ENCODE data around the gene CCDC57.
A peak's percentile ranks its signal among the peaks of the same experiment; 100 is the strongest.
"Not testable (repeated sequence)": the region's sequence is repeated elsewhere in the genome, so short reads cannot be mapped to it uniquely, and the experiment has no call there.

CCDC57 gene

GRCh38 chr17:82200743-82201497 is 11.7 kb downstream of the CCDC57 start:
- DNase-seq: peak; percentile 10

- DNase-seq: no peak
Observed at GRCh38 chr17:82200135-82200534, 12.5 kb downstream of the CCDC57 start.

DNA sequence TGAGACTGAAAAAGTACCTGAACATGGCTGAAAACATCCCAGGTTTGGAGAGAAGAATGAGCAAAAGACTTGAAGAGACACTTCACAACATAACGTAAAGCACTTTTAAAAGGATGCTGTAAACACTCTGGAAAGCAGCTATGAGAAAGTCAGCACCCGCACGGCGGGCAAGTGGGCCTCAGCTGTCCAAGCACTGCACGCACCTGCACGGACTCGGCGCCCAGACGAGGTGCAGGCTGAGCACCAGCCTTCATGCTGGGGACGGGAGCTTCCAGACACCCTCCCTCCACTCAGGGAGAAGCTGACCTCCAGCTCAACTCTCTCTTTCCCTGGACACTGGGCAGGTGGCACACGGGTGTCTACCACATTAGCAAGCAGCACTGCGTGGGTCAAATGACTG is 13.1 kb downstream of the CCDC57 start:
- no peak for DNase-seq

GRCh38 chr17:82198092-82198491 is 14.6 kb downstream of the CCDC57 start:
- DNase-seq: no peak

DNA sequence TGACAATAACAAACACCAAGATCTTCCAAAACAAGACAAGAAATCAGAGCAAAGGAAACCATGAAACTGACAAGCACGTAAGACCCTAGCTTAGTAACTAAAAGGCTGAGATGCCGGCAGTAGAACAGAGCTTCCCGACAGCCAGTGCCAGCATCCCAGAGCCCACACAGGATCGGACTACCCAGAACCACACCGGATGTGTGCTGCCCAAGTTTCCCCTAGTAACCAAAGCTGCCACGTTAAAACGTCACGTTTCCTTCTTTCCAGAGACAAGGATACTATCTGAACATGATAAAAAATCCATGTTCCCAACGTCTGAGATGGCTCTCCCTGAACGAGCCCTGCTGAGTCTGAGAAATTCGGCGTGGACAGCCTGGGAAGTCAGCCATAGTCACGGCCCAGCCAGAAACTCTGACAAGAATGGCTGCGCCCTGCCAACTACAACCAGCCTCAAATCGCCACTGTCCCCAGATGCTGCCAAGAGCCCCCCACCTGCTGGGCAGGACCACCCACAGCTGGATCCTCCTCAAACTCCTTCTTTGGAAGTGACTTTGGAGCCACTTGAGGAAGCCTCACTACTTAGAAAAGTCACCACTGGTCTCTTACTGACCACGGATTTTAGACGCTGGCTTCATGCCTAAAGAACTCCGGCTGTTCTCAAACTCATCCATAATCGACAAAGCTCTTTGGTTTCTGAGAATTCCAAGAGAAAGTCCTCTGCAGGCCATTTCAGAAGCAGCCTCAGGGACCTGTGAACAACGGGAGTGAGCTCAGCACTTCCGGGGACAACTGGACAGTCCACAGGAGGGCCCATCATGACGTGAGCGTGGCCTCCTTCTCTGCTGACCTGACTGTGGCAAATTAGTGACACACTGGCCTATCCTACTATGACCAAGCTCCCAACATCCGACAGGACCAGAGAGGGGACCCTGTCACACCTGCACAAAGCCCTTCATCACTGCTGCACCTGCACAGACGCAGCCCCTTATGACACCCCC is 16.7 kb downstream of the CCDC57 start:
- no peak for DNase-seq

DNA sequence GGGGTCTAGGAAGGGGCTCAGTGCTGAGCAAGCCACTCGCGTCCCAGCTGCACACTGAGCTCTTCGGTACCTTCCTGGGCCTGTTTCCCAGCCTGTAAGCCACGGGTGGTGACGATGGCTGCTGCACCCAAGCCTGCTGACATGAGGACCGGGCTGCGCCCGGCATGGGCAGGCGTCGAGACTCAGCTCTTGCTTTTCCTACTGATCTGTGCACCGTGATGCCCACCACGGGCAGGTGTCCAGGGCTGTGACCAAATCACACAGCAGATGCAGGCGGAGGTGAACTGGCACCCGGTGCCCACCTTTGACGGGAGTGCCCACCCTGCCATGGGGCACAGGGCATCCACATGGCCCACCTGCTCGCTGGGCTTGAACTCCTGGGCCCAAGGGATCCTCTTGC is 17.9 kb downstream of the CCDC57 start:
- no peak for DNase-seq

GRCh38 chr17:82193520-82194220 is 19.0 kb downstream of the CCDC57 start:
- DNase-seq: no peak

DNA sequence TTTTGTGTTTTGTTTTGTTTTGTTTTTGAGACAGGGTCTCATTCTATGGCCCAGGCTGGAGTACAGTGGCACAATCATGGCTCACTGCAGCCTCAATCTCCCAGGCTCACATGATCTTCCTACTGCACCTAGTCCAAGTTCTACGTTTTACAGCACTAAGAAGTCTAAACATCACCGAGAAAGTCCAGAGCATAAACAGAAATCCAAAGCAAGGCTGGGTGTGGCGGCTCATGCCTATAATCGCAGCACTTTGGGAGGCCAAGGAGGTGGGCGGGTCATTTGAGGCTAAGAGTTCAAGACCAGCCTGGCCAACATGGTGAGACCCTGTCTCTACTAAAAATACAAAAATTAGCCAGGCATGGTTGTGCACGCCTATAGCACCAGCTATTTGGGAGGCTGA is 19.6 kb downstream of the CCDC57 start:
- not testable (repeated sequence) for DNase-seq

GRCh38 chr17:82188001-82188961 is 24.4 kb downstream of the CCDC57 start:
- peak; percentile 6 for DNase-seq

GRCh38 chr17:82187500-82187899 is 25.1 kb downstream of the CCDC57 start:
- DNase-seq: no peak

DNA sequence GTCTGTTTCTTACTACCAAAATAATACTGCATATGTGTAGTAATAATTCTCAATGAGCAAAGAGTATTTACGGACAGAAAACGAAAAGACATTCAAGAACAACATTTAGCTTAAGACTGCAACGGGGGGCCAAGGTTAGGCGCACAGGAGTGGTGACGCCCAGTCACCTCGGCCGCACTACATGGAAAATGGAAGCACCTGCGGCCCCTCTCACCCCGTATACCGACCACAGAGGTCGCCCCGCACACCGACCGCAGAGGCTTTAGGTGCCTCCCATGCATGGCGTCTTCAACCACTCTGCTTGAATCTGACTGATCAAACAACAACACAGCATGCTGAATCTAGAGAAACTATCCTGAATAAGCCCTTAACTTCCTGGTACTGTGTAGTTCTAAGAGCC is 26.4 kb downstream of the CCDC57 start:
- no peak for DNase-seq

DNA sequence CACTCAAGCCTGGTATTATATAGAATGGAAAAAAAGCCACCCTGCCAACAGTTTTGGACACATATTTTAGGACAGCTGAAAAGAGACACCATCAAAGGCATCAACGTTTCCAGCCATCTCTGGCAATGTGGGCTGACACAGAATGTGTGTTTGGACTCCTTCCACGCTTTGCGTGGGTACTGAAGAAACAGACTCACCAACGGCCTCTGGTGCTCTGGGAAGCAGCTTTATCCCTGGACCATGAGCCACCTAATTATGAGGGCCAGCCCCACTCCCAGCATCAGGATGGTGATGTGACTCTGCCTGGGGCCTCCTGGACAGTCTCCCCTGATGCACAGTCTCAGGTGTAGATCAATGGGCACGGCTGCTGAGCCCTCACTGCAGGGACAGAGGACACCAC is 27.9 kb downstream of the CCDC57 start:
- DNase-seq: no peak

DNA sequence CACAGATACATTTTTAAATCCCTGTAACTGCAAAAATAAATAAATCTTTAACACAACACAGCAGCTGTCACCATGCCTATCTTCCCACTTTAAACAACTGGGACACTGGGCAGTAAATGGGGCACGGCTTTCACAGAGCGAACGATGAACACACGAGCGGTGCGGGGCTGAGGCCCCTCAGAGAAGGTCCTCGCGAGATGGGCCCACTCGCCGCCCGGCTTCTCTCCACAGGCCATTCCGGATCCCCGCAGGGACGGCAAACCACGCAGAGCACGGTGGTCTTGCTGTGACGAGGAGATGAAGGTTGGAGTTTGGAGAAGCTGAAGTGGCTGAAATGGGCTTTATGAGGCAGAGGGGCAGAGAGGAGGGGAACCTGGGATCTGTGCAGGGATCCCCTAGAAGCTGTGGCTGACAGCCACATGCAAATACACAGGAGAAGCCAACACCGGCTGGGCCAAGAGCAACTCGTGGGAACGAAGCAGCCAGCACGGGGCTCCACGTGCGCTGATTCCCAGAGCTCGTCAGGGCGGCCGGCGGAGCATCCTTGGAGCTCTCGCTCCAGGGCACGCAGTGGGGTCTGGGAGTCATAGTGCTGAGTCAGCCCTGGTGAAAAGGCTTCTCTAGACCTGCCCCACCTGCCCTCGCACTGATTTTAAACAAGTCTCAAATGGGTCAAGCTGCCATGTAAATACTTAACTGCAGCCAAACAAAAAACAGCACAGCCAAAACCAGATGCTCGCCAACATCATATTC is 31.7 kb downstream of the CCDC57 start:
- no peak for DNase-seq

GRCh38 chr17:82179946-82180475 is 32.6 kb downstream of the CCDC57 start:
- no peak for DNase-seq

- DNase-seq: no peak
Observed at GRCh38 chr17:82179412-82179811, 33.2 kb downstream of the CCDC57 start.

GRCh38 chr17:82178499-82179261 is 34.0 kb downstream of the CCDC57 start:
- DNase-seq: no peak

- DNase-seq: no peak
Observed at GRCh38 chr17:82177761-82178498, 34.7 kb downstream of the CCDC57 start.

- no peak for DNase-seq
Observed at GRCh38 chr17:82177276-82177675, 35.4 kb downstream of the CCDC57 start.

DNA sequence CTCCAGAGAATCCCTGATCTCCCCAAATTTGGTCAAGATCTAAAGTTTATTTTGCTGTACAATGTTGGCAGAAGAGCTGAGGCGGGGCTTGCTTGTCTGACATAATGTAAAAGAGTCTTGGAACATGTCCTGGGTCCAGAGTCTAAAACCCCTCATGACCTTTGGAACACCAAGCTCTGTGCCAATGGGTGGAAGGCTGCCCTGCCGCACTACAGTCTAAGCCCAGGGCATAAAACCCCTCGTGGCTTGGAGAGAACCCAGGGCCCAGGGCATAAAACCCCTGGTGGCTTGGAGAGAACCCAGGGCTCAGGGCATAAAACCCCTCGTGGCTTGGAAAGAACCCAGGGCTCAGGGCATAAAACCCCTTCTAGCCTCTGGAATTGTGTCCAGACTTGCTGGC is 36.7 kb downstream of the CCDC57 start:
- DNase-seq: no peak

GRCh38 chr17:82175201-82175600 is 37.4 kb downstream of the CCDC57 start:
- DNase-seq: no peak

Measured in NCI-H510A treated with DMSO at 0.1 percent for 48 hours (cell line).